ENCODE measurements around the gene MRPL21. TPM values are rescaled to one million over a fixed set of nuclear protein-coding genes. Genes with fewer than 3 reads are reported as not detected.

MRPL21 gene
- total and polyA plus RNA-seq, 2 experiments from 2014 or later, result 62.4 to 232 TPM

DNA sequence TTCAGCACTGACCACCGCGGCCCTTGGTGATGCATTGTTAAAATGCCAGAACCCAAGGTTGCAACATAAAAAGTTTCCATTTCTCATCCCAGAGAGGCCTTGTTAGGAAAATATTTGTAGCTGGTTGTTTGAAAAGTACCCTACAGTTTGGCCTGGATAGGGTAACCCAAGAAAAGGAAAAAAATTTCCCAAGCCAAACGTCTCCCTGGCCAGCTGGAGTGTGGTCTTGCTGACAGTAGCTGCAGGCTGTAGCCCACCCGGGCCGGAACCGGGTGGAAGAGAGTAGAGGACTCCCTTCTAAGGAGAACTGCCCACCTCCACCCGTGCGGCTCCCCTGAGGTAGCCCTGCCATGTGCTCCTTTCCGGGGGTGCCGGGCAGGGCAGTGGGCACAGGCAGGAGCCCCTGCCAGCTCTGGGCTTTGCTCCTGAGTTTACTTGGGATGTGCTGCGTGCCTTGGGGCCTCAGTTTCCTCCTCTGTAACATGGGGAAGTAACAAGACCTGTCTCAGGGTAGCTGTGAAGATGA, 38.5 kb upstream of the MRPL21 start:
- Mint-ChIP-seq H3K27ac (0 out of 2 replicates have a peak overlapping the region, but pooled peaks have one; percentile 56), H3K4me1 (peaks cover 12% of the 10 kb centered on the region; the same call in 2 of the 3 replicates), H3K36me3 (ENCODE audit: low read depth) (peaks cover 4% of the 10 kb centered on the region; the same call in 1 of the 3 replicates), H3K4me3 (no peak overlapping the region), H3K9me3 (no peaks in the 10 kb centered on the region), H3K27me3 (ENCODE audit: insufficient read depth, low read depth, poor library complexity) (peaks cover 7% of the 10 kb centered on the region)
- Histone ChIP-seq H3K4me3 (no peak overlapping the region), H4K20me1 (replicated peaks; ENCODE audit: insufficient read depth) (no peaks in the 10 kb centered on the region), H3K27me3 (ENCODE audit: insufficient read depth) (no peaks in the 10 kb centered on the region), H3K79me2 (replicated peaks; ENCODE audit: insufficient read depth) (no peaks in the 10 kb centered on the region), H2AFZ (no peak overlapping the region), H3K27ac (ENCODE audit: low read depth) (no peak overlapping the region), H3F3A (replicated peaks; ENCODE audit: low read depth) (no peaks in the 10 kb centered on the region), H3K4me1 (ENCODE audit: insufficient read depth) (no peaks in the 10 kb centered on the region), H3K4me2 (no peak overlapping the region), H3K9me2 (ENCODE audit: insufficient read depth) (no peaks in the 10 kb centered on the region), H3K36me3 (ENCODE audit: insufficient read depth) (no peaks in the 10 kb centered on the region)
- ATAC-seq, result no peak
- no peak for DNase-seq (ENCODE audit: low spot score)
- TF ChIP-seq CREB1 (CRISPR knock-in tag; IDR thresholded peaks at IDR 0.05; ENCODE audit: low read depth) (no peak), ZNF114 (CRISPR knock-in tag; IDR thresholded peaks at IDR 0.05) (no peak), POLR2AphosphoS5 (IDR thresholded peaks at IDR 0.05; ENCODE audit: low read depth) (no peak), NANOG (IDR thresholded peaks at IDR 0.05; ENCODE audit: borderline replicate concordance) (no peak), ZNF331 (CRISPR knock-in tag; IDR thresholded peaks at IDR 0.05; ENCODE audit: low read depth) (no peak), JUNB (IDR thresholded peaks at IDR 0.05; ENCODE audit: unreplicated experiment) (no peak), EZH2phosphoT487 (IDR thresholded peaks at IDR 0.05; ENCODE audit: unreplicated experiment) (no peak), STAT1 (IDR thresholded peaks at IDR 0.05; ENCODE audit: unreplicated experiment) (no peak), EZH2 (IDR thresholded peaks at IDR 0.05; ENCODE audit: low read depth, unreplicated experiment) (no peak)
- TF ChIP-seq, protein P1, sequence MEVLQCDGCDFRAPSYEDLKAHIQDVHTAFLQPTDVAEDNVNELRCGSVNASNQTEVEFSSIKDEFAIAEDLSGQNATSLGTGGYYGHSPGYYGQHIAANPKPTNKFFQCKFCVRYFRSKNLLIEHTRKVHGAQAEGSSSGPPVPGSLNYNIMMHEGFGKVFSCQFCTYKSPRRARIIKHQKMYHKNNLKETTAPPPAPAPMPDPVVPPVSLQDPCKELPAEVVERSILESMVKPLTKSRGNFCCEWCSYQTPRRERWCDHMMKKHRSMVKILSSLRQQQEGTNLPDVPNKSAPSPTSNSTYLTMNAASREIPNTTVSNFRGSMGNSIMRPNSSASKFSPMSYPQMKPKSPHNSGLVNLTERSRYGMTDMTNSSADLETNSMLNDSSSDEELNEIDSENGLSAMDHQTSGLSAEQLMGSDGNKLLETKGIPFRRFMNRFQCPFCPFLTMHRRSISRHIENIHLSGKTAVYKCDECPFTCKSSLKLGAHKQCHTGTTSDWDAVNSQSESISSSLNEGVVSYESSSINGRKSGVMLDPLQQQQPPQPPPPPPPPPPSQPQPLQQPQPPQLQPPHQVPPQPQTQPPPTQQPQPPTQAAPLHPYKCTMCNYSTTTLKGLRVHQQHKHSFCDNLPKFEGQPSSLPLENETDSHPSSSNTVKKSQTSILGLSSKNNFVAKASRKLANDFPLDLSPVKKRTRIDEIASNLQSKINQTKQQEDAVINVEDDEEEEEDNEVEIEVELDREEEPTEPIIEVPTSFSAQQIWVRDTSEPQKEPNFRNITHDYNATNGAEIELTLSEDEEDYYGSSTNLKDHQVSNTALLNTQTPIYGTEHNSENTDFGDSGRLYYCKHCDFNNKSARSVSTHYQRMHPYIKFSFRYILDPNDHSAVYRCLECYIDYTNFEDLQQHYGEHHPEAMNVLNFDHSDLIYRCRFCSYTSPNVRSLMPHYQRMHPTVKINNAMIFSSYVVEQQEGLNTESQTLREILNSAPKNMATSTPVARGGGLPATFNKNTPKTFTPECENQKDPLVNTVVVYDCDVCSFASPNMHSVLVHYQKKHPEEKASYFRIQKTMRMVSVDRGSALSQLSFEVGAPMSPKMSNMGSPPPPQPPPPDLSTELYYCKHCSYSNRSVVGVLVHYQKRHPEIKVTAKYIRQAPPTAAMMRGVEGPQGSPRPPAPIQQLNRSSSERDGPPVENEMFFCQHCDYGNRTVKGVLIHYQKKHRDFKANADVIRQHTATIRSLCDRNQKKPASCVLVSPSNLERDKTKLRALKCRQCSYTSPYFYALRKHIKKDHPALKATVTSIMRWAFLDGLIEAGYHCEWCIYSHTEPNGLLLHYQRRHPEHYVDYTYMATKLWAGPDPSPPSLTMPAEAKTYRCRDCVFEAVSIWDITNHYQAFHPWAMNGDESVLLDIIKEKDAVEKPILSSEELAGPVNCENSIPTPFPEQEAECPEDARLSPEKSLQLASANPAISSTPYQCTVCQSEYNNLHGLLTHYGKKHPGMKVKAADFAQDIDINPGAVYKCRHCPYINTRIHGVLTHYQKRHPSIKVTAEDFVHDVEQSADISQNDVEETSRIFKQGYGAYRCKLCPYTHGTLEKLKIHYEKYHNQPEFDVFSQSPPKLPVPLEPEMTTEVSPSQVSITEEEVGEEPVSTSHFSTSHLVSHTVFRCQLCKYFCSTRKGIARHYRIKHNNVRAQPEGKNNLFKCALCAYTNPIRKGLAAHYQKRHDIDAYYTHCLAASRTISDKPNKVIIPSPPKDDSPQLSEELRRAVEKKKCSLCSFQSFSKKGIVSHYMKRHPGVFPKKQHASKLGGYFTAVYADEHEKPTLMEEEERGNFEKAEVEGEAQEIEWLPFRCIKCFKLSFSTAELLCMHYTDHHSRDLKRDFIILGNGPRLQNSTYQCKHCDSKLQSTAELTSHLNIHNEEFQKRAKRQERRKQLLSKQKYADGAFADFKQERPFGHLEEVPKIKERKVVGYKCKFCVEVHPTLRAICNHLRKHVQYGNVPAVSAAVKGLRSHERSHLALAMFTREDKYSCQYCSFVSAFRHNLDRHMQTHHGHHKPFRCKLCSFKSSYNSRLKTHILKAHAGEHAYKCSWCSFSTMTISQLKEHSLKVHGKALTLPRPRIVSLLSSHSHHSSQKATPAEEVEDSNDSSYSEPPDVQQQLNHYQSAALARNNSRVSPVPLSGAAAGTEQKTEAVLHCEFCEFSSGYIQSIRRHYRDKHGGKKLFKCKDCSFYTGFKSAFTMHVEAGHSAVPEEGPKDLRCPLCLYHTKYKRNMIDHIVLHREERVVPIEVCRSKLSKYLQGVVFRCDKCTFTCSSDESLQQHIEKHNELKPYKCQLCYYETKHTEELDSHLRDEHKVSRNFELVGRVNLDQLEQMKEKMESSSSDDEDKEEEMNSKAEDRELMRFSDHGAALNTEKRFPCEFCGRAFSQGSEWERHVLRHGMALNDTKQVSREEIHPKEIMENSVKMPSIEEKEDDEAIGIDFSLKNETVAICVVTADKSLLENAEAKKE (CRISPR knock-in tag; IDR thresholded peaks at IDR 0.05), result no peak
- TF ChIP-seq, protein P2, sequence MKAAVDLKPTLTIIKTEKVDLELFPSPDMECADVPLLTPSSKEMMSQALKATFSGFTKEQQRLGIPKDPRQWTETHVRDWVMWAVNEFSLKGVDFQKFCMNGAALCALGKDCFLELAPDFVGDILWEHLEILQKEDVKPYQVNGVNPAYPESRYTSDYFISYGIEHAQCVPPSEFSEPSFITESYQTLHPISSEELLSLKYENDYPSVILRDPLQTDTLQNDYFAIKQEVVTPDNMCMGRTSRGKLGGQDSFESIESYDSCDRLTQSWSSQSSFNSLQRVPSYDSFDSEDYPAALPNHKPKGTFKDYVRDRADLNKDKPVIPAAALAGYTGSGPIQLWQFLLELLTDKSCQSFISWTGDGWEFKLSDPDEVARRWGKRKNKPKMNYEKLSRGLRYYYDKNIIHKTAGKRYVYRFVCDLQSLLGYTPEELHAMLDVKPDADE (IDR thresholded peaks at IDR 0.05), result no peak
- TF ChIP-seq, protein P3, sequence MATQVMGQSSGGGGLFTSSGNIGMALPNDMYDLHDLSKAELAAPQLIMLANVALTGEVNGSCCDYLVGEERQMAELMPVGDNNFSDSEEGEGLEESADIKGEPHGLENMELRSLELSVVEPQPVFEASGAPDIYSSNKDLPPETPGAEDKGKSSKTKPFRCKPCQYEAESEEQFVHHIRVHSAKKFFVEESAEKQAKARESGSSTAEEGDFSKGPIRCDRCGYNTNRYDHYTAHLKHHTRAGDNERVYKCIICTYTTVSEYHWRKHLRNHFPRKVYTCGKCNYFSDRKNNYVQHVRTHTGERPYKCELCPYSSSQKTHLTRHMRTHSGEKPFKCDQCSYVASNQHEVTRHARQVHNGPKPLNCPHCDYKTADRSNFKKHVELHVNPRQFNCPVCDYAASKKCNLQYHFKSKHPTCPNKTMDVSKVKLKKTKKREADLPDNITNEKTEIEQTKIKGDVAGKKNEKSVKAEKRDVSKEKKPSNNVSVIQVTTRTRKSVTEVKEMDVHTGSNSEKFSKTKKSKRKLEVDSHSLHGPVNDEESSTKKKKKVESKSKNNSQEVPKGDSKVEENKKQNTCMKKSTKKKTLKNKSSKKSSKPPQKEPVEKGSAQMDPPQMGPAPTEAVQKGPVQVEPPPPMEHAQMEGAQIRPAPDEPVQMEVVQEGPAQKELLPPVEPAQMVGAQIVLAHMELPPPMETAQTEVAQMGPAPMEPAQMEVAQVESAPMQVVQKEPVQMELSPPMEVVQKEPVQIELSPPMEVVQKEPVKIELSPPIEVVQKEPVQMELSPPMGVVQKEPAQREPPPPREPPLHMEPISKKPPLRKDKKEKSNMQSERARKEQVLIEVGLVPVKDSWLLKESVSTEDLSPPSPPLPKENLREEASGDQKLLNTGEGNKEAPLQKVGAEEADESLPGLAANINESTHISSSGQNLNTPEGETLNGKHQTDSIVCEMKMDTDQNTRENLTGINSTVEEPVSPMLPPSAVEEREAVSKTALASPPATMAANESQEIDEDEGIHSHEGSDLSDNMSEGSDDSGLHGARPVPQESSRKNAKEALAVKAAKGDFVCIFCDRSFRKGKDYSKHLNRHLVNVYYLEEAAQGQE (IDR thresholded peaks at IDR 0.05; ENCODE audit: unreplicated experiment), result no peak
- TF ChIP-seq, protein P4, sequence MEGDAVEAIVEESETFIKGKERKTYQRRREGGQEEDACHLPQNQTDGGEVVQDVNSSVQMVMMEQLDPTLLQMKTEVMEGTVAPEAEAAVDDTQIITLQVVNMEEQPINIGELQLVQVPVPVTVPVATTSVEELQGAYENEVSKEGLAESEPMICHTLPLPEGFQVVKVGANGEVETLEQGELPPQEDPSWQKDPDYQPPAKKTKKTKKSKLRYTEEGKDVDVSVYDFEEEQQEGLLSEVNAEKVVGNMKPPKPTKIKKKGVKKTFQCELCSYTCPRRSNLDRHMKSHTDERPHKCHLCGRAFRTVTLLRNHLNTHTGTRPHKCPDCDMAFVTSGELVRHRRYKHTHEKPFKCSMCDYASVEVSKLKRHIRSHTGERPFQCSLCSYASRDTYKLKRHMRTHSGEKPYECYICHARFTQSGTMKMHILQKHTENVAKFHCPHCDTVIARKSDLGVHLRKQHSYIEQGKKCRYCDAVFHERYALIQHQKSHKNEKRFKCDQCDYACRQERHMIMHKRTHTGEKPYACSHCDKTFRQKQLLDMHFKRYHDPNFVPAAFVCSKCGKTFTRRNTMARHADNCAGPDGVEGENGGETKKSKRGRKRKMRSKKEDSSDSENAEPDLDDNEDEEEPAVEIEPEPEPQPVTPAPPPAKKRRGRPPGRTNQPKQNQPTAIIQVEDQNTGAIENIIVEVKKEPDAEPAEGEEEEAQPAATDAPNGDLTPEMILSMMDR (conservative IDR thresholded peaks at IDR 0.05; ENCODE audit: low read depth in 2 of 2), result no peak

Data from GM23338 (cell line).